Ovary (tissue), 3 donors: ENCODE data around the gene SNORC.

ENCODE experiments used
- POLR2A ChIP-seq: fragments of 450-650 bp; IDR thresholded peaks from one replicate; pipeline ENCODE4 v1.6.1; 2017; ENCODE audit warnings: antibody characterized with exemption, mild to moderate bottlenecking, moderate library complexity
- TF ChIP-seq, protein P1 (sequence below), 3 donors: fragments of 450-650 bp in 2 of 3; fragments of 200-600 bp in 1 of 3; IDR thresholded peaks; one replicate each; pipeline versions ENCODE4 v1.5.1 to v1.8.0; 2016 to 2022; ENCODE audit warnings: antibody characterized with exemption in 3 of 3, mild to moderate bottlenecking in 1 of 3
- donor health status: DM: no; HTN: no; CAD: no.

DNA sequence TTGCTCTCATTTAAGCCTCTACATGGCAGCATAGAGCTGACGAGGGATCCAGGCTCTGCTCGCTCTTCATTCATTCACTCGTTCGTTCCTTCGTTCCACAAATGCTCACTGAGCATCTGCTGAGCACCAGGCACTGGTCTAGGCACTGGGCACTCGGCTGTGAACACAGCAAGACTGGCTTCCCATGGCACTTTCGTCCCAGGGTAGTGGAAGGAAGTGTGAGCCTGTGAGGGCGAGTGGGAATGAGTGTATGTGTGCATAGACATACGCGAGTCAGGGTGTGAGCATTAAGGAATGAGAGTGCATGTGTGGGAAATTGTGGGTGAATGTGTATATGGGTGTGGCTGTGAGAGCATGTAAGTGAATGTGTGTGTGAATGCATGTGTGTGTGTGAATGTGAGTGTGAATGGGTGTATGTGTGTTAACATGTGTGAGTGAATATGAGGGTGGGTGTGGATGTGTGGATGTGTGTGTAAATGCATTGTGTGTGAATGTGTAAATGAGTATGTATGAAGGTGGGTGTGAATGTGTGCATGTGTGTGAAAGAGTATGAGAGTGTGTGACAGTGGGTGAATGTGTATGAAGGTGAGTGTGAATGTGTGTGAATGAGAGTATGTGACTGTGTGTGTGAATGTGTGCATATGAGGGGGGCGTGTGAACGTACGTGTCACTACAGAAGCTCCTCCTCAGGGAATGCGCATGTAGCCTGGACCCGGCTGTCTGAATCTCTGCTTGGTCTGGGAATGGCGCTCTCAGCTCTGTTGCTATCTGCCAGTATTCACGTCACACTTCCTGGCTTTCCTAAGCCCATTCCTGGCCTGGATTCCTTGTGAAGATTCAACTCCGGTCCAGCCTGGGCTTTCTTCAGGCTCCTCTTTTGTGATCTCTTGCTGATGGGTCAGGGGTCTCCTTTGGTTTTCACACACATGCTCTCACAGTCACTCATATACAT, 28.8 kb downstream of the SNORC start:
- TF ChIP-seq, protein P1, sequence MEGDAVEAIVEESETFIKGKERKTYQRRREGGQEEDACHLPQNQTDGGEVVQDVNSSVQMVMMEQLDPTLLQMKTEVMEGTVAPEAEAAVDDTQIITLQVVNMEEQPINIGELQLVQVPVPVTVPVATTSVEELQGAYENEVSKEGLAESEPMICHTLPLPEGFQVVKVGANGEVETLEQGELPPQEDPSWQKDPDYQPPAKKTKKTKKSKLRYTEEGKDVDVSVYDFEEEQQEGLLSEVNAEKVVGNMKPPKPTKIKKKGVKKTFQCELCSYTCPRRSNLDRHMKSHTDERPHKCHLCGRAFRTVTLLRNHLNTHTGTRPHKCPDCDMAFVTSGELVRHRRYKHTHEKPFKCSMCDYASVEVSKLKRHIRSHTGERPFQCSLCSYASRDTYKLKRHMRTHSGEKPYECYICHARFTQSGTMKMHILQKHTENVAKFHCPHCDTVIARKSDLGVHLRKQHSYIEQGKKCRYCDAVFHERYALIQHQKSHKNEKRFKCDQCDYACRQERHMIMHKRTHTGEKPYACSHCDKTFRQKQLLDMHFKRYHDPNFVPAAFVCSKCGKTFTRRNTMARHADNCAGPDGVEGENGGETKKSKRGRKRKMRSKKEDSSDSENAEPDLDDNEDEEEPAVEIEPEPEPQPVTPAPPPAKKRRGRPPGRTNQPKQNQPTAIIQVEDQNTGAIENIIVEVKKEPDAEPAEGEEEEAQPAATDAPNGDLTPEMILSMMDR (IDR thresholded peaks at IDR 0.05): no peak
- no peak for TF ChIP-seq POLR2A
